Sciatic nerve (tissue), 2 donors: ENCODE measurements around the gene DYNC1I1. TPM values are rescaled to one million over a fixed set of nuclear protein-coding genes. Genes with fewer than 3 reads are reported as not detected.

Experiments used
- ATAC-seq: fragments of 200-7000 bp; cut with Tn5 transposase; one replicate; pipeline ENCODE4 v1.9.1; 2020; ENCODE audit warnings: mild to moderate bottlenecking, moderate library complexity
- DNase-seq: peaks from one replicate; pipeline ENCODE4 v3.0.0-alpha.2; 2020; ENCODE audit warnings: low spot score
- intact Hi-C: fragments of 100-400 bp; cut with DNase I; formaldehyde crosslinking; loops from one replicate; pipeline ENCODE4 v1.14.2; 2022
- total RNA-seq: library from RNA; stranded (reverse); fragmentation: NEBNext Ultra II Directional; extraction: Animal tissue kit (Norgen Biotek cat#: 25700); gene quantifications from one replicate; pipeline ENCODE4 v1.2.1, GENCODE V29; 2021
- donor health status: DM: no; HTN: no; CAD: no.
- donor health status: DM: no; HTN: no; CAD: no.

The DYNC1I1 gene
- total RNA-seq, 1 donor from 2014 or later = 4.3 TPM

- no peak for ATAC-seq
- DNase-seq = no peak
- intact Hi-C loops = no loop called here
Observed at GRCh38 chr7:95897557-95898251, 125.3 kb downstream of the DYNC1I1 start.

GRCh38 chr7:95899919-95900513 is 127.7 kb downstream of the DYNC1I1 start:
- DNase-seq = no peak
- intact Hi-C loops = no loop called here
- peak; percentile 49 for ATAC-seq

GRCh38 chr7:95901006-95901405 is 128.7 kb downstream of the DYNC1I1 start:
- ATAC-seq (no peak), DNase-seq (no peak)
- intact Hi-C loops = no loop called here

- no peak for DNase-seq
- peak; percentile 43 for ATAC-seq
Observed at GRCh38 chr7:95904099-95904498, 131.7 kb downstream of the DYNC1I1 start.

GRCh38 chr7:95905167-95905566 is 132.8 kb downstream of the DYNC1I1 start:
- DNase-seq (no peak), ATAC-seq (no peak)
- intact Hi-C loops = loop anchor here (5.0 kb wide), 1 partner anchor 1577 kb away; no protein-coding TSS in a partner anchor

More at GRCh38 chr7:95904099-95904498, 131.7 kb downstream of the DYNC1I1 start:
- intact Hi-C loops = no loop called here

GRCh38 chr7:95906851-95907250 is 134.5 kb downstream of the DYNC1I1 start:
- intact Hi-C loops = loop anchor here (5.0 kb wide), 1 partner anchor 1575 kb away; no protein-coding TSS in a partner anchor
- ATAC-seq (no peak), DNase-seq (no peak)

- DNase-seq (no peak), ATAC-seq (no peak)
- intact Hi-C loops = loop anchor here (5.0 kb wide), 1 partner anchor 1575 kb away; no protein-coding TSS in a partner anchor
Observed at GRCh38 chr7:95907337-95907736, 135.0 kb downstream of the DYNC1I1 start.

GRCh38 chr7:95908499-95908898 is 136.1 kb downstream of the DYNC1I1 start:
- intact Hi-C loops = loop anchor here (5.0 kb wide), 1 partner anchor 1574 kb away; no protein-coding TSS in a partner anchor
- DNase-seq (no peak), ATAC-seq (no peak)

- intact Hi-C loops = loop anchor here (10.0 kb wide), 1 partner anchor 1114 kb away; the partner anchor contains the start of gene DLX5
- no peak for DNase-seq
- no peak for ATAC-seq
Observed at GRCh38 chr7:95910341-95910740, 138.0 kb downstream of the DYNC1I1 start.

- ATAC-seq (no peak), DNase-seq (no peak)
- intact Hi-C loops = loop anchor here (10.0 kb wide), 1 partner anchor 1109 kb away; the partner anchor contains the start of gene DLX5
Observed at GRCh38 chr7:95915731-95916130, 143.4 kb downstream of the DYNC1I1 start.

- peak; percentile 92 for ATAC-seq
- DNase-seq = peak; percentile 93
- intact Hi-C loops = loop anchor here (10.0 kb wide), 1 partner anchor 1108 kb away; the partner anchor contains the start of gene DLX5
Observed at GRCh38 chr7:95916573-95917297, 144.4 kb downstream of the DYNC1I1 start.

- ATAC-seq (no peak), DNase-seq (no peak)
- intact Hi-C loops = loop anchor here (10.0 kb wide), 1 partner anchor 1107 kb away; the partner anchor contains the start of gene DLX5
Observed at GRCh38 chr7:95917634-95918033, 145.3 kb downstream of the DYNC1I1 start.

GRCh38 chr7:95919556-95919955 is 147.2 kb downstream of the DYNC1I1 start:
- ATAC-seq (no peak), DNase-seq (no peak)
- intact Hi-C loops = loop anchor here (10.0 kb wide), 1 partner anchor 1105 kb away; the partner anchor contains the start of gene DLX5

- DNase-seq (no peak), ATAC-seq (no peak)
- intact Hi-C loops = no loop called here
Observed at GRCh38 chr7:95921543-95921942, 149.2 kb downstream of the DYNC1I1 start.

GRCh38 chr7:95922191-95922590 is 149.8 kb downstream of the DYNC1I1 start:
- DNase-seq (no peak), ATAC-seq (no peak)
- intact Hi-C loops = no loop called here

GRCh38 chr7:95925236-95925635 is 152.9 kb downstream of the DYNC1I1 start:
- ATAC-seq (no peak), DNase-seq (no peak)
- intact Hi-C loops = no loop called here

- ATAC-seq (no peak), DNase-seq (no peak)
- intact Hi-C loops = no loop called here
Observed at GRCh38 chr7:95925971-95926370, 153.6 kb downstream of the DYNC1I1 start.

GRCh38 chr7:95927756-95928155 is 155.4 kb downstream of the DYNC1I1 start:
- intact Hi-C loops = no loop called here
- DNase-seq (no peak), ATAC-seq (no peak)

GRCh38 chr7:95929710-95930280 is 157.4 kb downstream of the DYNC1I1 start:
- intact Hi-C loops = no loop called here
- DNase-seq (no peak), ATAC-seq (no peak)
